ENCODE results near the gene HSD17B12.

HSD17B12 gene

DNA sequence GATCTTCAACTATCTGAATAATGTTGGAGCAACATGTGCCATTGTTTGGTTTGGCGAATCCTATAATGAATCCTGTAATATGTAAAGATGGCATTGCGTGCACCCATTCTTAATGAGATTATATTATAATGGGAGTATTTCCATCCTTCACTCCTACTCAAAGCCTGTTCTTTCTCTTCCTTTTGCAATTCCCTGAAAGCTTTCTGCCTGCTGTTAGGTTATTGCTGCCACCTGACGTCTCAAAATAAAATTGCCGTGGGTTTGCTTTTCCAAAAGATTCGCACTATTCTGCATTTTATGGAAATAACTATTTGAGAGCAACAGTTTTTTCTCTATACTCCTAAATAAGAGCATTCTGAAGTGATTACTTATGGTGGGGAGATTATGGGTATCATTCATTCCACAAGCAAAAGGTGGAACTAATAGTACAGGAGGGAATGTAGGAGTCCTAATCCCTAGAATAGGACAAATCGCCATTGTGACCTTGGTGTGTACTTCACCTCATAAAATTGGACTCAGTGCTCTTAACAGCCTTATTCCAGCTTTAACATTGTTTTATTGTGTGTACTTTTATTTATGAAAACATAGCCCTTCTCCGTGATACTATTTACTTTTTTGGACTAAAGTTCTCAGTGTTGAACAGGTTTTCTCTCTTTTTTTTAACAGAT is 130.5 kb downstream of the HSD17B12 start:
- H3K4me1 ChIP-seq (ENCODE audit: control insufficient read depth, insufficient read depth, low read length): no peaks in the 10 kb centered on the region
- no peaks in the 10 kb centered on the region for H3K9me3 ChIP-seq (ENCODE audit: control insufficient read depth, low read length)
- H3K36me3 ChIP-seq (ENCODE audit: control insufficient read depth, insufficient read depth, low read length, severe bottlenecking): peaks cover 53% of the 10 kb centered on the region
- H3K9ac ChIP-seq (ENCODE audit: low read length): no peak overlapping the region
- no peaks in the 10 kb centered on the region for H3K27me3 ChIP-seq (replicated peaks; ENCODE audit: control insufficient read depth, insufficient read depth, low read length)
- no peak overlapping the region for H3K4me3 ChIP-seq (ENCODE audit: low read length)
- peak; percentile 25 for DNase-seq (ENCODE audit: low read depth)

GRCh38 chr11:43812471-43812870 is 131.9 kb downstream of the HSD17B12 start:
- Histone ChIP-seq H3K4me3 (ENCODE audit: low read length) (no peak overlapping the region), H3K36me3 (ENCODE audit: control insufficient read depth, insufficient read depth, low read length, severe bottlenecking) (peaks cover 47% of the 10 kb centered on the region), H3K9me3 (ENCODE audit: control insufficient read depth, low read length) (no peaks in the 10 kb centered on the region), H3K9ac (ENCODE audit: low read length) (no peak overlapping the region), H3K4me1 (ENCODE audit: control insufficient read depth, insufficient read depth, low read length) (no peaks in the 10 kb centered on the region), H3K27me3 (replicated peaks; ENCODE audit: control insufficient read depth, insufficient read depth, low read length) (no peaks in the 10 kb centered on the region)
- DNase-seq (ENCODE audit: low read depth): no peak

- Histone ChIP-seq H3K4me1 (ENCODE audit: control insufficient read depth, insufficient read depth, low read length) (peaks cover 2% of the 10 kb centered on the region), H3K9ac (ENCODE audit: low read length) (no peak overlapping the region), H3K9me3 (ENCODE audit: control insufficient read depth, low read length) (no peaks in the 10 kb centered on the region), H3K4me3 (ENCODE audit: low read length) (no peak overlapping the region), H3K27me3 (replicated peaks; ENCODE audit: control insufficient read depth, insufficient read depth, low read length) (no peaks in the 10 kb centered on the region), H3K36me3 (ENCODE audit: control insufficient read depth, insufficient read depth, low read length, severe bottlenecking) (peaks cover 63% of the 10 kb centered on the region)
- peak; percentile 82 for DNase-seq (ENCODE audit: low read depth)
Measured at GRCh38 chr11:43818220-43818619, 137.7 kb downstream of the HSD17B12 start.

DNA sequence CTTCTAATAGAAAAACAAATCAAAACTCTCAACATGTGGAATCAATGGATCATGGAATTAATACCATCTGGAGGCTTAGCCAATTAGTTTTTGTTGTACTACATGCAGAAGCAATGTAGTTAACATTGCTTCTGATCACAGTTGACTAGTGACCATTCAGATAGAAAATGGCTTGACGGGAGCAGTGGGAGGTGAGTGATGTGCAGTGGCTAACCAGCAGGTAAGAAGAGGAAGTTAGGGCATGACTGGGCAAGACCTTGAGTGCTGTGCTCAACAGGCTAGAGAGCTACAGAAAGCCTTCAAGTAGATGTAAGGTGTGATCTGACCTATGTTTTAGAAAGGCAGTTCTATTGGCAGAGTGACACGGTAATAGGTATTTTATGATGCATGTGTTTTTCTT is 139.4 kb downstream of the HSD17B12 start:
- Histone ChIP-seq H3K4me3 (ENCODE audit: low read length) (no peak overlapping the region), H3K27me3 (replicated peaks; ENCODE audit: control insufficient read depth, insufficient read depth, low read length) (no peaks in the 10 kb centered on the region), H3K4me1 (ENCODE audit: control insufficient read depth, insufficient read depth, low read length) (peaks cover 11% of the 10 kb centered on the region), H3K9me3 (ENCODE audit: control insufficient read depth, low read length) (no peaks in the 10 kb centered on the region), H3K36me3 (ENCODE audit: control insufficient read depth, insufficient read depth, low read length, severe bottlenecking) (peaks cover 68% of the 10 kb centered on the region), H3K9ac (ENCODE audit: low read length) (no peak overlapping the region)
- DNase-seq (ENCODE audit: low read depth): no peak

GRCh38 chr11:43823316-43823715 is 142.8 kb downstream of the HSD17B12 start:
- peaks cover 11% of the 10 kb centered on the region for H3K4me1 ChIP-seq (ENCODE audit: control insufficient read depth, insufficient read depth, low read length)
- no peak overlapping the region for H3K4me3 ChIP-seq (ENCODE audit: low read length)
- H3K36me3 ChIP-seq (ENCODE audit: control insufficient read depth, insufficient read depth, low read length, severe bottlenecking): peaks cover 40% of the 10 kb centered on the region
- no peaks in the 10 kb centered on the region for H3K27me3 ChIP-seq (replicated peaks; ENCODE audit: control insufficient read depth, insufficient read depth, low read length)
- H3K9ac ChIP-seq (ENCODE audit: low read length): no peak overlapping the region
- DNase-seq (ENCODE audit: low read depth): no peak
- H3K9me3 ChIP-seq (ENCODE audit: control insufficient read depth, low read length): no peaks in the 10 kb centered on the region

- Histone ChIP-seq H3K27me3 (replicated peaks; ENCODE audit: control insufficient read depth, insufficient read depth, low read length) (no peaks in the 10 kb centered on the region), H3K4me3 (ENCODE audit: low read length) (no peak overlapping the region), H3K9ac (ENCODE audit: low read length) (no peak overlapping the region), H3K36me3 (ENCODE audit: control insufficient read depth, insufficient read depth, low read length, severe bottlenecking) (peaks cover 40% of the 10 kb centered on the region), H3K9me3 (ENCODE audit: control insufficient read depth, low read length) (no peaks in the 10 kb centered on the region), H3K4me1 (ENCODE audit: control insufficient read depth, insufficient read depth, low read length) (peaks cover 11% of the 10 kb centered on the region)
- DNase-seq (ENCODE audit: low read depth): no peak
Measured at GRCh38 chr11:43823851-43824250, 143.3 kb downstream of the HSD17B12 start.

DNA sequence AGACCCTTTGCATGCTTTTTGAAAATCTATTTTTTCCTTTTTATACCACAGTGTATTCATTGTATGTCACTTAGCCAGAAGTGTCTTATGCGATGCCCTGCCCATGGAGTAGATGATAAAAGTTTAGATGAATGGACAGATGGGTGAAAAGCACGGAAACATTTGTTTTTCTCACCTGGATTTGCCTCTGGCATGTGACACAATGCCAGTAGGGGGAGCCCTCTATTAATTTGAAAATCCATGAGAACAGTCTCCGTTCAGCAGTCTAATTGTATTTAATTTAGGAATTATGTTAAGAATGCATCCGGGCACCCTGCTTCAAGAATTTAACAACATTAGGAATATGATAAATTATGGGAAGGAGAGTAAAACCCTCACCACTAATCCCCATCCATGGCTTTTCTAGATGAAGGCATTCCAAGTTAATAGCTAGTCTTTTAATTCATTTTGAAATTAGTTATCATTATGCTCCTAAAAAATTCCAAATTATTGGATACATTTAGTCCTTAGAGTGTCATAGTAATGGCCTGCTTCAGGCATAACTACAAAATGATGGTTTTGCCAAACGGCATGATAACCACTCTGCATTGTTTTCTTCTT is 144.8 kb downstream of the HSD17B12 start:
- H3K27me3 ChIP-seq (replicated peaks; ENCODE audit: control insufficient read depth, insufficient read depth, low read length): no peaks in the 10 kb centered on the region
- H3K9ac ChIP-seq (ENCODE audit: low read length): no peak overlapping the region
- H3K4me1 ChIP-seq (ENCODE audit: control insufficient read depth, insufficient read depth, low read length): peaks cover 13% of the 10 kb centered on the region
- peaks cover 28% of the 10 kb centered on the region for H3K36me3 ChIP-seq (ENCODE audit: control insufficient read depth, insufficient read depth, low read length, severe bottlenecking)
- no peaks in the 10 kb centered on the region for H3K9me3 ChIP-seq (ENCODE audit: control insufficient read depth, low read length)
- no peak overlapping the region for H3K4me3 ChIP-seq (ENCODE audit: low read length)
- peak; percentile 62 for DNase-seq (ENCODE audit: low read depth)

DNA sequence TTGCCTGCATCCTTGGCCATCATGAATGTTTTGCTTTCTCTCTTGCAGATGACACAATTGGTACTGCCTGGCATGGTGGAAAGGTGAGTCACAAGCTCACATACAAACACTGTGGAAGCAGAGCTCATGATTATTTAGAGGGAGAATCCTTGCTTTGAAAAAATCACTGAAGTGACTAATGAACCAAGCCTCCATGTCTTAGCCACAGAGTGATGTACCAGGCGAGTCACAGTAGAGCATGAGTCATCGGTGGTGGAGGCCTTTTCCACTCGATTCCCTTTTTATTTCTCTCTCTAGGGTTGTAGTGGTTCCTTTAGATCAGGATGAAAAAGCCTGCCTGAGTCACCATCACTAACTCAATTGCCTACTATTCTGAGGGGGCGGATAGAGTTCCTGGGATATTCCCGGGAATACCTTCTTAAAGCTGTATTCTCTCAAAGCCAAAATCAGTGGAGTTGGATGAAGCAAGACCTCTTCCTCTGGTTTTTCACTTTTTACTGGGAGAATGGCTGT is 150.4 kb downstream of the HSD17B12 start:
- Histone ChIP-seq H3K9me3 (ENCODE audit: control insufficient read depth, low read length) (no peaks in the 10 kb centered on the region), H3K4me3 (ENCODE audit: low read length) (peak overlapping the region; percentile 48), H3K9ac (ENCODE audit: low read length) (peak overlapping the region; percentile 35), H3K4me1 (ENCODE audit: control insufficient read depth, insufficient read depth, low read length) (peaks cover 40% of the 10 kb centered on the region), H3K27me3 (replicated peaks; ENCODE audit: control insufficient read depth, insufficient read depth, low read length) (no peaks in the 10 kb centered on the region), H3K36me3 (ENCODE audit: control insufficient read depth, insufficient read depth, low read length, severe bottlenecking) (peaks cover 31% of the 10 kb centered on the region)
- peak; percentile 96 for DNase-seq (ENCODE audit: low read depth)

DNA sequence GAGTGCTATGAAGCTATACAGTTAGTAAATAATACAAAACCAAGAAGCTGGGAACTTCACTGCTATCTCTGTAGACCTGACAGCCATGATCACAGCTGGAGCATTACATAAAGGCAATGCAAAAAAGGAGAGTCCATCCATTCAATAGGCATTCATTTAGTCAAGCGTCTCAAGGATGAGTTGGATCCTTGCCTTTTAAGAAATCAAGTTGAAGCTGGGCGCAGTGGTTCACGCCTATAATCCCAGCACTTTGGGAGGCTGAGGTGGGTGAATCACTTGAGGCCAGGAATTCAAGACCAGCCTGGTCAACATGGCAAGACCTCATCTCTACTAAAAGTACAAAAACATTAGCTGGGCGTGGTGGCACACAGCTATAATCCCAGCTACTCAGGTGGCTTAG is 152.0 kb downstream of the HSD17B12 start:
- Histone ChIP-seq H3K9me3 (ENCODE audit: control insufficient read depth, low read length) (no peaks in the 10 kb centered on the region), H3K27me3 (replicated peaks; ENCODE audit: control insufficient read depth, insufficient read depth, low read length) (no peaks in the 10 kb centered on the region), H3K4me3 (ENCODE audit: low read length) (no peak overlapping the region), H3K4me1 (ENCODE audit: control insufficient read depth, insufficient read depth, low read length) (peaks cover 40% of the 10 kb centered on the region), H3K9ac (ENCODE audit: low read length) (no peak overlapping the region), H3K36me3 (ENCODE audit: control insufficient read depth, insufficient read depth, low read length, severe bottlenecking) (peaks cover 31% of the 10 kb centered on the region)
- DNase-seq (ENCODE audit: low read depth): no peak

DNA sequence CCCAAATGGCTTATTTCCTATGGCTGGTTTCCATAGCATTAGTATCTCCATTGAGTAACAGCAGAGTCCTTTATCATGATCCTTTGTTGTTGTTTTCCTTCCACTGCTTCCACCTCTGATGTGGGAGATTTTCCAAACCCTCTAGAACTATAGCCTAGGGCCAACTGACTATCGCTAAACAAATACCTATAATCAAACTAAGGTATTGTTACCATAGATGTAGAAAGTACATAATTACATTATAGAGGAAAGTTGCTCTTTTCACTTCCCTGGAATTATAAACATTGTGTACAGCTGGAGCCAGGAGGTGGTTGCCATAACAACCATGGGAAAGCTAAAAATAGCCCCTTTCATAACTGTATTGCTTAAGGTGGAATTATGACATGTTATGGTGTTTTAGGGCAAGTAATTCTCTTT is 153.1 kb downstream of the HSD17B12 start:
- H3K9me3 ChIP-seq (ENCODE audit: control insufficient read depth, low read length): no peaks in the 10 kb centered on the region
- H3K27me3 ChIP-seq (replicated peaks; ENCODE audit: control insufficient read depth, insufficient read depth, low read length): no peaks in the 10 kb centered on the region
- no peak overlapping the region for H3K4me3 ChIP-seq (ENCODE audit: low read length)
- peak; percentile 81 for DNase-seq (ENCODE audit: low read depth)
- H3K4me1 ChIP-seq (ENCODE audit: control insufficient read depth, insufficient read depth, low read length): peaks cover 40% of the 10 kb centered on the region
- H3K9ac ChIP-seq (ENCODE audit: low read length): no peak overlapping the region
- H3K36me3 ChIP-seq (ENCODE audit: control insufficient read depth, insufficient read depth, low read length, severe bottlenecking): peaks cover 38% of the 10 kb centered on the region

DNA sequence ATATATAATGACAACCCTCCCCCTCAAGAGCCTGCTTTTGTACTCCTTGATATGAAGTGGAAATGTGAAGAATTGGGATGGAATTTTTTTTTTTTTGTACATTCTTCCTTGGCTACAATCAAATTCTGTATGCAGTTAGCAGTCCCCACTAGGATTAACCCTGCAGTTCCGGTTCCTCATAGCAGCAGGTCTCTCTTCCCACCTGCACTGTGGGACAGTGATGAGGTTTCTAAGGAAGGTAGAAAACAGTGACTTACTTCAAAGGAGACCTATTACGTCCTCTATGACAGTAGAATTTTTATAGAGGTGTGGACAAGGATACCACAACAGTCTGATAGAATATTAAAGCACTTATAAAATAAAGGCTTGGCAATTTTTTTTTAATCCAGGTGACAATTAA is 153.7 kb downstream of the HSD17B12 start:
- no peaks in the 10 kb centered on the region for H3K9me3 ChIP-seq (ENCODE audit: control insufficient read depth, low read length)
- no peak overlapping the region for H3K4me3 ChIP-seq (ENCODE audit: low read length)
- no peak overlapping the region for H3K9ac ChIP-seq (ENCODE audit: low read length)
- peaks cover 45% of the 10 kb centered on the region for H3K36me3 ChIP-seq (ENCODE audit: control insufficient read depth, insufficient read depth, low read length, severe bottlenecking)
- peaks cover 40% of the 10 kb centered on the region for H3K4me1 ChIP-seq (ENCODE audit: control insufficient read depth, insufficient read depth, low read length)
- no peak for DNase-seq (ENCODE audit: low read depth)
- no peaks in the 10 kb centered on the region for H3K27me3 ChIP-seq (replicated peaks; ENCODE audit: control insufficient read depth, insufficient read depth, low read length)
